Measurements from ENCODE around the gene RALY. TPM values are rescaled to one million over a fixed set of nuclear protein-coding genes. Genes with fewer than 3 reads are reported as not detected.
"Not testable (repeated sequence)": the region's sequence is repeated elsewhere in the genome, so short reads cannot be mapped to it uniquely, and the experiment has no call there.

Gene RALY
- total RNA-seq, 1 donor from 2014 or later, result 159 TPM

- intact Hi-C loops (cut with micrococcal nuclease), result loop anchor here (1.0 to 2.0 kb wide), 8 partner anchors 17 to 672 kb away; partner anchors contain the start of gene EIF2S2
Observed at GRCh38 chr20:34129518-34130162, 135.9 kb downstream of the RALY start.

GRCh38 chr20:34131491-34131890 lies 137.8 kb downstream of the RALY start:
- intact Hi-C loops (cut with micrococcal nuclease), result no loop called here

GRCh38 chr20:34132491-34132890 lies 138.8 kb downstream of the RALY start:
- intact Hi-C loops (cut with micrococcal nuclease), result not testable (repeated sequence)

- intact Hi-C loops (cut with micrococcal nuclease), result not testable (repeated sequence)
Observed at GRCh38 chr20:34132943-34133342, 139.2 kb downstream of the RALY start.

GRCh38 chr20:34133365-34133860 lies 139.7 kb downstream of the RALY start:
- intact Hi-C loops (cut with micrococcal nuclease), result not testable (repeated sequence)

Other genes with a start within 250 kb of the RALY start
- gene CHMP4B, start 182.6 kb upstream of the RALY start, total RNA-seq, result 78.0 and 84.5 TPM in 2 replicates
- 70.0 and 70.8 TPM in 2 replicates for gene EIF2S2, start 118.3 kb downstream of the RALY start, total RNA-seq
- not detected in 2 replicates for gene ASIP, start 247.5 kb downstream of the RALY start, total RNA-seq

Measured in T-helper 1 cell treated with Interleukin-12 subunit alpha and Interleukin-12 subunit beta and Interleukin-4 antibody, amounts not matched to agents 30 ng/mL and 1 ng/mL, for 36 hours (primary cell).